Kidney glomerular epithelial cell (primary cell): Measurements from ENCODE around the gene HS3ST5.
"Not testable (repeated sequence)": the region's sequence is repeated elsewhere in the genome, so short reads cannot be mapped to it uniquely, and the experiment has no call there.

Experiments
- DNase-seq: peaks from one replicate; lab custom pipeline; 2025; lab: John Stamatoyannopoulos, UW

Gene HS3ST5

GRCh38 chr6:114334237-114334636 is 8.6 kb downstream of the HS3ST5 start:
- no peak for DNase-seq

GRCh38 chr6:114327074-114327473 is 15.7 kb downstream of the HS3ST5 start:
- no peak for DNase-seq

- no peak for DNase-seq
Measured at GRCh38 chr6:114323784-114324183, 19.0 kb downstream of the HS3ST5 start.

- DNase-seq, result no peak
Measured at GRCh38 chr6:114319749-114320148, 23.1 kb downstream of the HS3ST5 start.

GRCh38 chr6:114315831-114316595 is 26.8 kb downstream of the HS3ST5 start:
- peak; percentile 39 for DNase-seq

- not testable (repeated sequence) for DNase-seq
Measured at GRCh38 chr6:114313816-114314215, 29.0 kb downstream of the HS3ST5 start.

- no peak for DNase-seq
Measured at GRCh38 chr6:114312931-114313330, 29.9 kb downstream of the HS3ST5 start.

- no peak for DNase-seq
Measured at GRCh38 chr6:114310053-114310452, 32.8 kb downstream of the HS3ST5 start.

- no peak for DNase-seq
Measured at GRCh38 chr6:114304304-114304887, 38.4 kb downstream of the HS3ST5 start.

- DNase-seq, result no peak
Measured at GRCh38 chr6:114301596-114302219, 41.1 kb downstream of the HS3ST5 start.

GRCh38 chr6:114297135-114297534 is 45.7 kb downstream of the HS3ST5 start:
- no peak for DNase-seq

GRCh38 chr6:114292431-114292830 is 50.4 kb downstream of the HS3ST5 start:
- DNase-seq, result no peak

GRCh38 chr6:114291428-114291827 is 51.4 kb downstream of the HS3ST5 start:
- no peak for DNase-seq

GRCh38 chr6:114290864-114291263 is 52.0 kb downstream of the HS3ST5 start:
- DNase-seq, result no peak

- DNase-seq, result no peak
Measured at GRCh38 chr6:114288701-114289495, 53.9 kb downstream of the HS3ST5 start.

GRCh38 chr6:114287461-114287860 is 55.4 kb downstream of the HS3ST5 start:
- DNase-seq, result no peak

- DNase-seq, result no peak
Measured at GRCh38 chr6:114286211-114286610, 56.6 kb downstream of the HS3ST5 start.

GRCh38 chr6:114284281-114284680 is 58.5 kb downstream of the HS3ST5 start:
- DNase-seq, result no peak

- no peak for DNase-seq
Measured at GRCh38 chr6:114282292-114282691, 60.5 kb downstream of the HS3ST5 start.

GRCh38 chr6:114281496-114281895 is 61.3 kb downstream of the HS3ST5 start:
- DNase-seq, result no peak

GRCh38 chr6:114280239-114280982 is 62.4 kb downstream of the HS3ST5 start:
- DNase-seq, result no peak

GRCh38 chr6:114277220-114277619 is 65.6 kb downstream of the HS3ST5 start:
- DNase-seq, result no peak
